ENCODE measurements around the gene LRRC37B.

- no peak for TF ChIP-seq CTCF (IDR thresholded peaks at IDR 0.05)
- TF ChIP-seq EZH2 (IDR thresholded peaks at IDR 0.05; ENCODE audit: borderline replicate concordance, insufficient read depth, low read depth, low read length, poor library complexity, severe bottlenecking): no peak
These were observed 39.5 kb upstream of the LRRC37B start for GRCh38 chr17:31967648-31968047.

Measured in B cell (primary cell).